ENCODE measurements around the gene HOXD8. TPM values are rescaled to one million over a fixed set of nuclear protein-coding genes. Genes with fewer than 3 reads are reported as not detected.
A peak's percentile ranks its signal among the peaks of the same experiment; 100 is the strongest.

HOXD8 gene
- total and polyA plus RNA-seq, 2 of the 8 experiments (the other 6 are each of a cell fraction or from before 2014, with no cell fraction given), result not detected

- Histone ChIP-seq H2BK12ac (ENCODE audit: low read depth, low read length) (no peak overlapping the region), H2BK120ac (replicated peaks; ENCODE audit: low read depth, low read length) (no peak overlapping the region), H3K4me1 (replicated peaks in 1 of 4; ENCODE audit: control insufficient read depth in 3 of 4, insufficient read depth in 4 of 4, low read length in 3 of 4) (peaks cover 0 to 36% (median 19%) of the 10 kb centered on the region in 4 experiments; a peak in 6 of 7 replicates), H3K4me2 (ENCODE audit: insufficient read depth in 1 of 2, low read depth in 2 of 2, low read length in 2 of 2) (no peak overlapping the region), H3K79me1 (ENCODE audit: low read depth, low read length) (no peaks in the 10 kb centered on the region), H4K8ac (ENCODE audit: extremely low read depth, insufficient read depth, low read length) (no peak overlapping the region), H3K9me3 (ENCODE audit: insufficient read depth in 2 of 2, low read depth in 1 of 2, low read length in 1 of 2) (no peaks in the 10 kb centered on the region), H2BK20ac (ENCODE audit: low read length) (no peak overlapping the region), H2BK5ac (ENCODE audit: low read depth, low read length) (no peak overlapping the region), H3K56ac (replicated peaks; ENCODE audit: insufficient read length, low read depth, low read length) (no peak overlapping the region), H3K18ac (ENCODE audit: extremely low read depth, low read length) (no peak overlapping the region), H4K20me1 (replicated peaks in 1 of 2; ENCODE audit: control insufficient read depth in 1 of 2, insufficient read depth in 2 of 2, low read length in 2 of 2) (peaks cover 11 to 42% of the 10 kb centered on the region in 2 experiments), H4K91ac (replicated peaks; ENCODE audit: insufficient read length, low read length) (no peak overlapping the region), H3K4me3 (ENCODE audit: extremely low read depth in 1 of 4, insufficient read depth in 2 of 4, low read depth in 3 of 4, low read length in 4 of 4) (no peak overlapping the region), H3K27ac (ENCODE audit: low read depth, low read length) (no peak overlapping the region), H3K9ac (replicated peaks in 1 of 4; ENCODE audit: extremely low read depth in 1 of 4, low read depth in 3 of 4, low read length in 3 of 4) (no peak overlapping the region), H2AK5ac (ENCODE audit: low read depth, low read length) (no peak overlapping the region), H3K4ac (replicated peaks; ENCODE audit: insufficient read length, low read depth, low read length) (no peak overlapping the region), H3K79me2 (ENCODE audit: control insufficient read depth in 1 of 2, insufficient read depth in 2 of 2, low read length in 2 of 2) (no peaks in the 10 kb centered on the region), H3K14ac (ENCODE audit: insufficient read length) (no peak overlapping the region), H2BK15ac (ENCODE audit: low read length) (no peak overlapping the region), H3K23me2 (ENCODE audit: low read depth, low read length) (peaks cover 8% of the 10 kb centered on the region), H3K27me3 (replicated peaks in 1 of 4; ENCODE audit: control insufficient read depth in 3 of 4, extremely low read depth in 1 of 4, insufficient read depth in 3 of 4, low read length in 3 of 4) (peaks cover 86 to 99% (median 95%) of the 10 kb centered on the region in 4 experiments), H3K36me3 (ENCODE audit: control insufficient read depth in 2 of 4, insufficient read depth in 4 of 4, low read length in 3 of 4) (no peaks in the 10 kb centered on the region; a peak in 1 of 8 replicates), H3K23ac (ENCODE audit: insufficient read length) (no peak overlapping the region), H4K5ac (ENCODE audit: insufficient read length, low read depth, low read length) (no peak overlapping the region), H2AFZ (ENCODE audit: low read length) (no peak overlapping the region)
- whole genome bisulfite sequencing, 2 experiments (ENCODE audit: extremely low coverage in 1 of 2, insufficient coverage in 1 of 2, insufficient read length in 1 of 2, insufficient replicate concordance in 2 of 2, low coverage in 1 of 2, low lambda C conversion rate in 2 of 2, missing lambda C conversion rate in 1 of 2), result 24% methylated on average over 2 of the region's 2 CpGs; no CpG with 5 or more reads in 1 of the 2 experiments
- POLR2A ChIA-PET (ENCODE audit: partially characterized antibody), result no interaction called here
- FAIRE-seq (no peak), DNase-seq (ENCODE audit: low read depth in 1 of 2, low spot score in 2 of 2) (peak in 1 of 2 experiments; percentile 45)
- CTCF ChIA-PET (ENCODE audit: partially characterized antibody), result interaction anchor here (0.7 to 4.6 kb wide), 9 partner anchors 10 to 60 kb away, joined by 3 to 20 read pairs (median 6); no protein-coding TSS in a partner anchor
- TF ChIP-seq RFX5 (IDR thresholded peaks at IDR 0.05; ENCODE audit: borderline replicate concordance, low read depth, low read length) (no peak), FOSL1 (IDR thresholded peaks at IDR 0.05; ENCODE audit: insufficient read depth, low read depth, low read length) (no peak), SUZ12 (IDR thresholded peaks at IDR 0.05; ENCODE audit: low read length) (no peak), NANOG (IDR thresholded peaks at IDR 0.05; ENCODE audit: insufficient read depth, low read depth, low read length, poor library complexity, severe bottlenecking) (no peak), MAFK (IDR thresholded peaks at IDR 0.05; ENCODE audit: low read depth, low read length) (no peak), EP300 (IDR thresholded peaks at IDR 0.05; ENCODE audit: borderline replicate concordance in 1 of 2, low read depth in 2 of 2, low read length in 2 of 2) (no peak), KDM1A (IDR thresholded peaks at IDR 0.05; ENCODE audit: borderline replicate concordance, low read length) (no peak), GABPA (IDR thresholded peaks at IDR 0.05; ENCODE audit: borderline replicate concordance, insufficient read depth, low read length) (no peak), NRF1 (IDR thresholded peaks at IDR 0.05; ENCODE audit: low read depth, low read length) (no peak)
- TF ChIP-seq, protein P1, sequence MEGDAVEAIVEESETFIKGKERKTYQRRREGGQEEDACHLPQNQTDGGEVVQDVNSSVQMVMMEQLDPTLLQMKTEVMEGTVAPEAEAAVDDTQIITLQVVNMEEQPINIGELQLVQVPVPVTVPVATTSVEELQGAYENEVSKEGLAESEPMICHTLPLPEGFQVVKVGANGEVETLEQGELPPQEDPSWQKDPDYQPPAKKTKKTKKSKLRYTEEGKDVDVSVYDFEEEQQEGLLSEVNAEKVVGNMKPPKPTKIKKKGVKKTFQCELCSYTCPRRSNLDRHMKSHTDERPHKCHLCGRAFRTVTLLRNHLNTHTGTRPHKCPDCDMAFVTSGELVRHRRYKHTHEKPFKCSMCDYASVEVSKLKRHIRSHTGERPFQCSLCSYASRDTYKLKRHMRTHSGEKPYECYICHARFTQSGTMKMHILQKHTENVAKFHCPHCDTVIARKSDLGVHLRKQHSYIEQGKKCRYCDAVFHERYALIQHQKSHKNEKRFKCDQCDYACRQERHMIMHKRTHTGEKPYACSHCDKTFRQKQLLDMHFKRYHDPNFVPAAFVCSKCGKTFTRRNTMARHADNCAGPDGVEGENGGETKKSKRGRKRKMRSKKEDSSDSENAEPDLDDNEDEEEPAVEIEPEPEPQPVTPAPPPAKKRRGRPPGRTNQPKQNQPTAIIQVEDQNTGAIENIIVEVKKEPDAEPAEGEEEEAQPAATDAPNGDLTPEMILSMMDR (IDR thresholded peaks at IDR 0.05; ENCODE audit: control extremely low read depth in 1 of 3, insufficient read depth in 1 of 3, low read depth in 1 of 3, low read length in 3 of 3), result no peak
Measured at GRCh38 chr2:176101216-176101830, 28.2 kb upstream of the HOXD8 start.
